Esophagus squamous epithelium (tissue), 5 donors: ENCODE measurements around the gene HOXD10. TPM values are rescaled to one million over a fixed set of nuclear protein-coding genes. Genes with fewer than 3 reads are reported as not detected.

ENCODE experiments used
- DNase-seq: peaks from one replicate; lab custom pipeline; 2025; lab: John Stamatoyannopoulos, UW
- H3K27ac ChIP-seq, 4 donors: fragments of 200-600 bp; sonication (generic); one replicate each; pipeline ENCODE4 v1.5.1; 2016 to 2019; ENCODE audit warnings: mild to moderate bottlenecking in 1 of 4
- H3K27me3 ChIP-seq, 4 donors: fragments of 200-600 bp; sonication (generic); 1 replicate in 3 of 4; 2 replicates in 1 of 4; pipeline versions ENCODE4 v1.5.1 to v1.6.0; 2017 to 2021; ENCODE audit warnings: antibody characterized with exemption in 1 of 4
- H3K36me3 ChIP-seq, 3 donors: fragments of 200-600 bp; sonication (generic); one replicate each; pipeline ENCODE4 v1.5.1; 2016 to 2019
- H3K4me1 ChIP-seq, 3 donors: fragments of 200-600 bp; sonication (generic); one replicate each; pipeline ENCODE4 v1.5.1; 2017 to 2019
- H3K4me3 ChIP-seq, 4 donors: fragments of 200-600 bp; sonication (generic); 1 replicate in 3 of 4; 2 replicates in 1 of 4; pipeline ENCODE4 v1.5.1; 2016 to 2019; ENCODE audit warnings: mild to moderate bottlenecking in 2 of 4, moderate library complexity in 1 of 4
- H3K9me3 ChIP-seq, 3 donors: fragments of 200-600 bp; sonication (generic); one replicate each; pipeline ENCODE4 v1.5.1; 2016 to 2019
- CTCF ChIP-seq, 6 experiments: fragments of 450-650 bp in 4 of 6; fragments of 200-600 bp in 2 of 6; sonication (generic) in 2 of 6; IDR thresholded peaks; one replicate each; pipeline ENCODE4 v1.5.1; 2016 to 2019; ENCODE audit warnings: antibody characterized with exemption in 6 of 6, mild to moderate bottlenecking in 4 of 6, moderate library complexity in 4 of 6
- POLR2A ChIP-seq, 4 donors: fragments of 450-650 bp; IDR thresholded peaks; one replicate each; pipeline ENCODE4 v1.6.1; 2017; ENCODE audit warnings: antibody characterized with exemption in 4 of 4, mild to moderate bottlenecking in 4 of 4, moderate library complexity in 3 of 4
- WGBS, 2 donors: methylation state at CpG; one replicate each; pipeline ENCODE4 v1.1.5; 2018; 5-methylcytosine and 5-hydroxymethylcytosine counted together
- intact Hi-C: fragments of 100-400 bp; cut with DNase I; formaldehyde crosslinking; loops from one replicate; pipeline ENCODE4 v1.15.0; 2022
- total RNA-seq, 4 donors: library from RNA; depleted of rRNA; stranded (reverse); fragments of >200 nt; gene quantifications; one replicate each; pipeline ENCODE4 v1.1.0, GENCODE V29; 2016
- donor health status: DM: yes; HTN: yes; CAD: no.

Gene HOXD10
- total RNA-seq, 4 donors from 2014 or later: 0.22 to 0.38 TPM; not detected in 2

GRCh38 chr2:176160251-176160985 lies 43.8 kb downstream of the HOXD10 start:
- Histone ChIP-seq H3K27me3 (peaks cover 41 to 100% (median 89%) of the 10 kb centered on the region in 4 donors), H3K27ac (no peak overlapping the region), H3K4me3 (peak overlapping the region in 1 of 4 donors; percentile 38), H3K36me3 (no peaks in the 10 kb centered on the region), H3K9me3 (no peaks in the 10 kb centered on the region), H3K4me1 (peaks cover 21 to 73% (median 22%) of the 10 kb centered on the region in 3 donors)
- TF ChIP-seq POLR2A (IDR thresholded peaks at IDR 0.05) (no peak), CTCF (IDR thresholded peaks at IDR 0.05) (no peak)
- 18 to 28% methylated on average over 14 to 15 of the region's 50 CpGs for WGBS, 2 donors
- intact Hi-C loops: no loop called here
- no peak for DNase-seq

GRCh38 chr2:176160986-176161824 lies 44.6 kb downstream of the HOXD10 start:
- 18 to 24% methylated on average over 16 to 22 of the region's 22 CpGs for WGBS, 2 donors
- Histone ChIP-seq H3K27ac (no peak overlapping the region), H3K4me1 (peaks cover 21 to 75% (median 22%) of the 10 kb centered on the region in 3 donors), H3K9me3 (no peaks in the 10 kb centered on the region), H3K27me3 (peaks cover 41 to 100% (median 89%) of the 10 kb centered on the region in 4 donors), H3K4me3 (peak overlapping the region in 1 of 4 donors; percentile 38), H3K36me3 (no peaks in the 10 kb centered on the region)
- TF ChIP-seq CTCF (IDR thresholded peaks at IDR 0.05) (no peak), POLR2A (IDR thresholded peaks at IDR 0.05) (no peak)
- no peak for DNase-seq
- intact Hi-C loops: no loop called here

GRCh38 chr2:176161825-176162626 lies 45.4 kb downstream of the HOXD10 start:
- Histone ChIP-seq H3K27ac (no peak overlapping the region), H3K27me3 (peaks cover 41 to 100% (median 81%) of the 10 kb centered on the region in 4 donors), H3K4me1 (peaks cover 21 to 69% (median 21%) of the 10 kb centered on the region in 3 donors), H3K36me3 (no peaks in the 10 kb centered on the region), H3K9me3 (no peaks in the 10 kb centered on the region), H3K4me3 (no peak overlapping the region)
- no peak for TF ChIP-seq CTCF (IDR thresholded peaks at IDR 0.05)
- TF ChIP-seq POLR2A (IDR thresholded peaks at IDR 0.05): no peak
- intact Hi-C loops: no loop called here
- 5 to 15% methylated on average over 12 to 13 of the region's 22 CpGs for WGBS, 2 donors
- DNase-seq: no peak

GRCh38 chr2:176162911-176163671 lies 46.5 kb downstream of the HOXD10 start:
- peaks cover 15 to 59% (median 21%) of the 10 kb centered on the region in 3 donors for H3K4me1 ChIP-seq
- no peak for DNase-seq
- H3K9me3 ChIP-seq: no peaks in the 10 kb centered on the region
- intact Hi-C loops: no loop called here
- H3K27me3 ChIP-seq: peaks cover 41 to 100% (median 70%) of the 10 kb centered on the region in 4 donors
- no peak overlapping the region for H3K4me3 ChIP-seq
- 5 to 22% methylated on average over 12 to 14 of the region's 29 CpGs for WGBS, 2 donors
- TF ChIP-seq POLR2A (IDR thresholded peaks at IDR 0.05): no peak
- no peak for TF ChIP-seq CTCF (IDR thresholded peaks at IDR 0.05)
- H3K36me3 ChIP-seq: no peaks in the 10 kb centered on the region
- H3K27ac ChIP-seq: no peak overlapping the region
